GM18909 (cell line): ENCODE measurements around the gene ARMC3.
"Not testable (repeated sequence)": the region's sequence is repeated elsewhere in the genome, so short reads cannot be mapped to it uniquely, and the experiment has no call there.

Experiments
- ATAC-seq: cut with Tn5 transposase; IDR thresholded peaks from one replicate; pipeline ENCODE4 v1.9.1; 2021; ENCODE audit warnings: mild to moderate bottlenecking; ENCODE audit not compliant: unreplicated experiment, poor library complexity

The ARMC3 gene

GRCh38 chr10:23069019-23069815, 141.4 kb downstream of the ARMC3 start:
- ATAC-seq: no peak

GRCh38 chr10:23070092-23070912, 142.4 kb downstream of the ARMC3 start:
- ATAC-seq: peak; percentile 9

DNA sequence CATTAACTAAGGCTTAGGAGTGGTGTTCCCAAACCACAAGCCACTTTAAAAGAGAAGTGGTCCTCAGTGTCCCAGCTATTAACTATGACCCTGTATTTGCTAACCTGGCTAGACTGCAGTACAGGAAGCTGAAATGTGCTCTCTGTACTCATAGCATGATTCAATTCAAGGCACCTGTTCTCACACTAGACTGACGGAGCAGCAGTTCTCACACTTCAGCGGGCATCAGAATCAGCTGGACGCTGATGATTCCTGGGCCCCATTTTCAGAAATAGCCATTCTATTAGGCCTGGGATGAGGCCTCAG, 143.0 kb downstream of the ARMC3 start:
- ATAC-seq: peak; percentile 61

- not testable (repeated sequence) for ATAC-seq
These were observed 144.7 kb downstream of the ARMC3 start for GRCh38 chr10:23072593-23072992.

GRCh38 chr10:23073527-23073926, 145.7 kb downstream of the ARMC3 start:
- ATAC-seq: no peak

GRCh38 chr10:23075672-23076071, 147.8 kb downstream of the ARMC3 start:
- no peak for ATAC-seq

DNA sequence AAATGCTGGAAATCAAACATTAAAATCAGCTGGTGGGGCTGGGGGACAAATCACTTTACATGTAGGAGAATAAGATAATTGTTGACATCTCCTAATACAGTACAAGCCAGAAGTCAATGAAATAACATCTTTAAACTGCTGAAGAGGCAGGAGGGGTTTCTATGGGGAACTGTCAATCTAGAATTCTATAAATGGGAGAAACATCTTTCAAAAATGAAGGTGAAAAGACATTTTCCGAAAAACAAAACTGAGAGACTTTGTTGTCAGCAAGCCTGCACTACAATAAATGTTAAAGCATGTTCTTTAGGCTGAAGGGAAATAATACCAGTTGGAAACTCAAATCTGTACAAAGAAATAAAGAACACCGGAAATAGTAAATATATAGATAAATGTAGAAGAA, 150.3 kb downstream of the ARMC3 start:
- no peak for ATAC-seq

- no peak for ATAC-seq
These were observed 151.8 kb downstream of the ARMC3 start for GRCh38 chr10:23079700-23080099.

DNA sequence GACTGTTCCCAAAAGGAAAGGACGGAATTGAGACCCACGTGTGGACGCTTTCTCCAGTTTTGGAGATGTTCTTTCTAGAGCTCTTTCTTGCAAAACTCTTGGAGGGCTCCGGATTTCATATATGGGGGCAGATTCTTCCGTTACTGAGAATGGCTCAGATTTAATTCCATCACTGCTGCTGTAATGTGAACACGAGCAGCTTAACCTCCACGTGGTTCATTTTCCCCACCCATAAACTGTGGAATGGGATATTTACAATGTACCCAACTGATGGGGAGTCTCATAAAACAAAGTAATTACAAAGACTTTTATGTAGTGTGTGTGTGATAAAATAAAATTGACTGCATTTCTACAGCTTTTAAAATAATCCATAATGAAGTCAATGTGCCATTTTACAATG, 152.4 kb downstream of the ARMC3 start:
- no peak for ATAC-seq

DNA sequence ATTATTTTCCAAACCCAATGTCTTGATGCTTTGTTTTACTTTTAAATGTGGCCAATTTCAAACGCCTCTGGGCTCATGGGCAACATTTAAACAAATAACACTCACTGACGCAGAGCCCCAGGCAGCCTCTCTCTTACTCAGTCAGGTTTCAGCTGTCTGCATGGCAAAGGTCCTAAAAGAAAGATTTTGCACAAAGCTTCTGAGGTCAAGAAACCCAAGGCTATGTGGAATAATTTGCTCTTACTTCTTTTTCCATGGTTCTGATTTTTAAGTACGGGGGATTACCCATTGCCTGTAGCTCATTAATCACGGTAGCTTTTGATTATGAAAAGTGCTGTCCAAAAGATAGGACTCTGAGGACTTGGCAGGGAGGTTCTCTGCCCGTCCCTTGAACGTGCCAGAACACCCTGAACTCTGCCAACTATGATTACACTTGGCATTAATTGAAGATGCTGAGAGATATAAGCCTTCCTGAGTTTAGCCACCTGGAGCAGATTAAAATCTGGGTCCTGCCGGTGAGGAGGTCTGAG, 153.4 kb downstream of the ARMC3 start:
- no peak for ATAC-seq

GRCh38 chr10:23081891-23082290, 154.0 kb downstream of the ARMC3 start:
- ATAC-seq: no peak
